ENCODE data around the gene ZNF608.

Gene ZNF608

GRCh38 chr5:124714910-124715309 is 31.5 kb downstream of the ZNF608 start:
- DNase-seq (ENCODE audit: low read depth), result no peak

GRCh38 chr5:124713595-124713994 is 32.8 kb downstream of the ZNF608 start:
- no peak for DNase-seq (ENCODE audit: low read depth)

- no peak for DNase-seq (ENCODE audit: low read depth)
These were observed 33.6 kb downstream of the ZNF608 start for GRCh38 chr5:124712731-124713305.

GRCh38 chr5:124708086-124708485 is 38.4 kb downstream of the ZNF608 start:
- DNase-seq (ENCODE audit: low read depth), result no peak

GRCh38 chr5:124707520-124707919 is 38.9 kb downstream of the ZNF608 start:
- no peak for DNase-seq (ENCODE audit: low read depth)

GRCh38 chr5:124706729-124707361 is 39.6 kb downstream of the ZNF608 start:
- no peak for DNase-seq (ENCODE audit: low read depth)

- DNase-seq (ENCODE audit: low read depth), result no peak
These were observed 40.4 kb downstream of the ZNF608 start for GRCh38 chr5:124706051-124706450.

GRCh38 chr5:124705577-124705976 is 40.9 kb downstream of the ZNF608 start:
- DNase-seq (ENCODE audit: low read depth), result no peak

GRCh38 chr5:124704594-124705284 is 41.7 kb downstream of the ZNF608 start:
- DNase-seq (ENCODE audit: low read depth), result no peak

- no peak for DNase-seq (ENCODE audit: low read depth)
These were observed 42.4 kb downstream of the ZNF608 start for GRCh38 chr5:124703995-124704394.

GRCh38 chr5:124702525-124702924 is 43.9 kb downstream of the ZNF608 start:
- no peak for DNase-seq (ENCODE audit: low read depth)

GRCh38 chr5:124701873-124702425 is 44.5 kb downstream of the ZNF608 start:
- no peak for DNase-seq (ENCODE audit: low read depth)

GRCh38 chr5:124701016-124701415 is 45.4 kb downstream of the ZNF608 start:
- DNase-seq (ENCODE audit: low read depth), result no peak

- DNase-seq (ENCODE audit: low read depth), result no peak
These were observed 46.1 kb downstream of the ZNF608 start for GRCh38 chr5:124700333-124700732.

GRCh38 chr5:124698770-124699169 is 47.7 kb downstream of the ZNF608 start:
- DNase-seq (ENCODE audit: low read depth), result no peak

- DNase-seq (ENCODE audit: low read depth), result no peak
These were observed 48.4 kb downstream of the ZNF608 start for GRCh38 chr5:124697933-124698591.

- DNase-seq (ENCODE audit: low read depth), result no peak
These were observed 48.9 kb downstream of the ZNF608 start for GRCh38 chr5:124697501-124697900.

GRCh38 chr5:124696898-124697297 is 49.5 kb downstream of the ZNF608 start:
- no peak for DNase-seq (ENCODE audit: low read depth)
